SH-SY5Y (cell line): ENCODE measurements around the gene PPIL6.

Source experiments
- GATA2 ChIP-seq: IDR thresholded peaks from 2 replicates; pipeline ENCODE4 v1.6.1; 2011; ENCODE audit warnings: mild to moderate bottlenecking, low read depth, low read length
- GATA3 ChIP-seq: IDR thresholded peaks from 2 replicates; pipeline ENCODE4 v1.6.1; 2011; ENCODE audit warnings: low read depth, mild to moderate bottlenecking, low read length, moderate library complexity

- no peak for TF ChIP-seq GATA3
- no peak for TF ChIP-seq GATA2
Measured at GRCh38 chr6:109452181-109452580, 11.8 kb upstream of the PPIL6 start.
